K562 (cell line): ENCODE data around the gene HERC5. TPM values are rescaled to one million over a fixed set of nuclear protein-coding genes. Genes with fewer than 3 reads are reported as not detected.

Source experiments
- ATAC-seq: fragments of 200-7000 bp; cut with Tn5 transposase; 3 replicates; pipeline ENCODE4 v1.9.1; 2020; ENCODE audit warnings: moderate library complexity
- BruUV-seq: library from RNA; stranded (reverse); fragments of 400-500 nt; replicated peaks from 2 replicates; lab custom pipeline; 2021; lab: Mats Ljungman, UMichigan
- CTCF ChIA-PET: fragments of 300-600 bp; formaldehyde crosslinking; extraction: SDS; loops from one replicate; lab custom pipeline; 2021; ENCODE audit warnings: low intra/inter-chr PET ratio; lab: Yijun Ruan, JAX
- POLR2A ChIA-PET: fragments of 300-600, 350-650 bp; sonication (Branson Sonifier 250); formaldehyde crosslinking; extraction: SDS; loops from one replicate; lab custom pipeline; 2021; ENCODE audit warnings: antibody characterized with exemption, inconsistent platforms; lab: Yijun Ruan, JAX
- DNase-seq, 4 experiments: peaks; one replicate each; pipeline versions ENCODE4 v3.0.0 to v3.0.0-alpha.2; 2011 to 2018; ENCODE audit warnings: low spot score in 3 of 4, mixed read lengths in 3 of 4; ENCODE audit errors: extremely low read depth in 1 of 4
- FAIRE-seq: peaks from 2 replicates; lab custom pipeline; 2011; peaks lifted over from hg19 to GRCh38; lab: Jason Lieb, UNC
- H2AFZ ChIP-seq: 2 replicates; pipeline ENCODE4 v1.6.0; 2011; ENCODE audit warnings: low read depth, low read length, control low read depth, inconsistent platforms
- H3K27ac ChIP-seq: fragments of 200-600 bp; 3 replicates; pipeline ENCODE4 v1.8.0; 2011; ENCODE audit warnings: low read depth, mild to moderate bottlenecking, control low read depth, inconsistent platforms, low read length, moderate library complexity, mixed read lengths; ENCODE audit errors: extremely low read depth
- H3K27me3 ChIP-seq, 2 experiments: fragments of 300-600 bp in 1 of 2; 2 replicates in 1 of 2; 3 replicates in 1 of 2; pipeline versions ENCODE4 v1.6.0 to v1.8.0; 2011; ENCODE audit warnings: inconsistent platforms in 2 of 2, low read length in 2 of 2, mild to moderate bottlenecking in 1 of 2, mixed read lengths in 1 of 2, moderate library complexity in 1 of 2; ENCODE audit not compliant: control insufficient read depth in 2 of 2, insufficient read depth in 2 of 2
- H3K36me3 ChIP-seq: fragments of 300-600 bp; 3 replicates; pipeline ENCODE4 v1.8.0; 2011; ENCODE audit warnings: mild to moderate bottlenecking, low read length, inconsistent platforms; ENCODE audit not compliant: control insufficient read depth, insufficient read depth
- H3K4me1 ChIP-seq, 2 experiments: fragments of 200-600 bp in 1 of 2; replicated peaks in 1 of 2; 2 replicates in 1 of 2; 3 replicates in 1 of 2; pipeline versions ENCODE4 v1.5.1 to v1.8.0; 2011; ENCODE audit warnings: inconsistent platforms in 2 of 2, low read length in 2 of 2, mild to moderate bottlenecking in 1 of 2, mixed read lengths in 1 of 2, moderate library complexity in 1 of 2; ENCODE audit not compliant: control insufficient read depth in 2 of 2, insufficient read depth in 2 of 2
- H3K4me2 ChIP-seq: 2 replicates; pipeline ENCODE4 v1.6.1; 2011; ENCODE audit warnings: low read length, control low read depth, inconsistent platforms, mixed read lengths; ENCODE audit not compliant: insufficient read depth
- H3K4me3 ChIP-seq: fragments of 200-600 bp; sonication (generic), shearing (Covaris generic); 2 replicates; pipeline ENCODE4 v1.5.1; 2016; ENCODE audit warnings: control low read depth, inconsistent platforms
- H3K79me2 ChIP-seq: fragments of 200-600 bp; 3 replicates; pipeline ENCODE4 v1.8.0; 2011; ENCODE audit warnings: low read length, inconsistent platforms; ENCODE audit not compliant: control insufficient read depth, insufficient read depth
- H3K9ac ChIP-seq, 2 experiments: 2 replicates each; pipeline versions ENCODE4 v1.6.0 to v1.6.1; 2011; ENCODE audit warnings: low read depth in 2 of 2, low read length in 2 of 2, control low read depth in 1 of 2, inconsistent platforms in 1 of 2, mild to moderate bottlenecking in 1 of 2, mixed read lengths in 1 of 2; ENCODE audit not compliant: insufficient read depth in 1 of 2
- H3K9me1 ChIP-seq: one replicate; pipeline ENCODE4 v1.6.0; 2011; ENCODE audit warnings: inconsistent platforms, mild to moderate bottlenecking, low read length, moderate library complexity; ENCODE audit not compliant: control insufficient read depth, insufficient read depth
- H3K9me3 ChIP-seq: replicated peaks from 2 replicates; pipeline ENCODE4 v1.5.1; 2011; ENCODE audit warnings: low read depth, low read length, inconsistent platforms; ENCODE audit not compliant: control insufficient read depth, insufficient read depth
- H4K20me1 ChIP-seq: replicated peaks from 2 replicates; pipeline ENCODE4 v1.6.1; 2011; ENCODE audit warnings: low read length, inconsistent platforms, mixed read lengths; ENCODE audit not compliant: control insufficient read depth, insufficient read depth
- ARID1B ChIP-seq: fragments of 450-650 bp; IDR thresholded peaks from 2 replicates; pipeline ENCODE4 v1.6.1; 2016; ENCODE audit warnings: antibody characterized with exemption, mild to moderate bottlenecking, inconsistent platforms
- ATF3 ChIP-seq, 2 experiments: fragments of 450-650 bp in 1 of 2; sonication (generic) in 1 of 2; formaldehyde crosslinking in 1 of 2; IDR thresholded peaks in 1 of 2; conservative IDR thresholded peaks in 1 of 2; 2 replicates each; pipeline versions ENCODE4 v1.6.1 to v1.8.1; 2016 to 2023; ENCODE audit warnings: mild to moderate bottlenecking in 2 of 2, moderate library complexity in 2 of 2, inconsistent platforms in 1 of 2, missing genetic modification reagents in 1 of 2
- BDP1 ChIP-seq: IDR thresholded peaks from 3 replicates; pipeline ENCODE4 v1.6.1; 2011; ENCODE audit not compliant: insufficient read length, insufficient read depth
- DEAF1 ChIP-seq: fragments of 450-650 bp; formaldehyde crosslinking; IDR thresholded peaks from 2 replicates; pipeline ENCODE4 v1.4.0; 2020; ENCODE audit warnings: mild to moderate bottlenecking, moderate library complexity
- E2F8 ChIP-seq: fragments of 450-650 bp; IDR thresholded peaks from 2 replicates; pipeline ENCODE4 v1.7.1; 2018; ENCODE audit warnings: mild to moderate bottlenecking, low read depth; ENCODE audit not compliant: partially characterized antibody
- FOXJ3 ChIP-seq: sonication (generic); formaldehyde crosslinking; IDR thresholded peaks from 2 replicates; pipeline ENCODE4 v1.4.0; 2020; ENCODE audit warnings: mild to moderate bottlenecking, missing genetic modification reagents
- MCM2 ChIP-seq: fragments of 450-650 bp; IDR thresholded peaks from 2 replicates; pipeline ENCODE4 v1.6.1; 2017; ENCODE audit warnings: low read depth, mild to moderate bottlenecking
- RHOXF2B ChIP-seq: fragments of 250-450 bp; sonication (Bioruptor Pico); conservative IDR thresholded peaks from 2 replicates; pipeline ENCODE4 v1.5.1; 2021
- XRCC3 ChIP-seq: fragments of 450-650 bp; IDR thresholded peaks from 2 replicates; pipeline ENCODE4 v1.6.1; 2017; ENCODE audit warnings: mild to moderate bottlenecking, moderate library complexity
- ZBTB49 ChIP-seq: sonication (generic); formaldehyde crosslinking; IDR thresholded peaks from 2 replicates; pipeline ENCODE4 v1.8.0; 2022; ENCODE audit warnings: missing genetic modification reagents, mild to moderate bottlenecking, borderline replicate concordance
- ZNF354B ChIP-seq: fragments of 250-450 bp; sonication (Bioruptor Pico); IDR thresholded peaks from 2 replicates; pipeline ENCODE4 v1.4.0; 2020
- ZNF384 ChIP-seq: IDR thresholded peaks from 2 replicates; pipeline ENCODE4 v1.6.1; 2012; ENCODE audit warnings: low read depth, low read length, improper control_type of control experiment
- WGBS: fragments of 100-300 bp; shearing (Covaris generic); methylation state at CpG from one replicate; pipeline ENCODE4 v1.1.6; 2016; ENCODE audit warnings: low coverage, mixed read lengths; ENCODE audit not compliant: insufficient coverage; ENCODE audit errors: missing lambda C conversion rate; 5-methylcytosine and 5-hydroxymethylcytosine counted together
- in situ Hi-C: fragments of 300-500 bp; cut with MboI; formaldehyde crosslinking; loops from 4 replicates; pipeline ENCODE4 v1.15.0; 2018; ENCODE audit warnings: inconsistent platforms, mixed read lengths
- intact Hi-C: fragments of 100-400 bp; cut with micrococcal nuclease; formaldehyde crosslinking; loops from 2 replicates; pipeline ENCODE4 v1.14.2; 2022
- polyA plus RNA-seq, 8 experiments: library from polyadenylated mRNA; depleted of rRNA in 4 of 8; stranded (reverse) in 5 of 8; unstranded in 3 of 8; fragments of >200 nt; fragmentation: Nextera tagmentation in 2 of 8; fragmentation: Illumina TruSeq in 1 of 8; extraction: Ambion mirVana in 2 of 8; extraction: Trizol in 1 of 8; gene quantifications; 2 replicates each; pipeline versions ENCODE4 v1.2.1 to v1.2.3, GENCODE V29; 2011 to 2014; ENCODE audit warnings: inconsistent platforms in 1 of 8, missing spikeins in 1 of 8
- total RNA-seq, 7 experiments: library from RNA; depleted of rRNA in 6 of 7; stranded (reverse); fragments of >200 nt in 6 of 7; fragmentation: Illumina TruSeq in 2 of 7; extraction: Trizol in 2 of 7; gene quantifications; 2 replicates each; pipeline versions ENCODE4 v1.2.1 to v1.2.3, GENCODE V29; 2011 to 2021; ENCODE audit warnings: low replicate concordance in 1 of 7

HERC5 gene
- total and polyA plus RNA-seq, 9 of the 15 experiments (the other 6 are each of a cell fraction or from before 2014, with no cell fraction given): 0.18 TPM; not detected in 8

GRCh38 chr4:88420844-88421243, 36.1 kb upstream of the HERC5 start:
- TF ChIP-seq XRCC3: no peak
- no peak for TF ChIP-seq DEAF1 (CRISPR knock-in tag)
- TF ChIP-seq ATF3 (IDR thresholded peaks at IDR 0.05): no peak
- TF ChIP-seq ATF3 (CRISPR knock-in tag; conservative IDR thresholded peaks at IDR 0.05): no peak
- TF ChIP-seq BDP1: no peak
- TF ChIP-seq ZBTB49 (CRISPR knock-in tag): no peak
- no peak for TF ChIP-seq E2F8
- TF ChIP-seq MCM2: no peak
- no peak for TF ChIP-seq ZNF354B (CRISPR knock-in tag)
- no peak for TF ChIP-seq FOXJ3
- TF ChIP-seq ZNF384: no peak
- TF ChIP-seq RHOXF2B: no peak
- TF ChIP-seq ARID1B: no peak
- H3K27ac ChIP-seq: no peak overlapping the region
- FAIRE-seq: no peak
- POLR2A ChIA-PET: no interaction called here
- no peaks in the 10 kb centered on the region for H3K36me3 ChIP-seq
- no peaks in the 10 kb centered on the region for H3K79me2 ChIP-seq
- no TSS peak for BruUV-seq
- no peaks in the 10 kb centered on the region for H3K9me3 ChIP-seq
- H3K4me2 ChIP-seq: no peak overlapping the region
- in situ Hi-C loops: no loop called here
- WGBS: 0% methylated on average over 1 of the region's 1 CpG
- H3K4me3 ChIP-seq: no peak overlapping the region
- H3K9me1 ChIP-seq: no peaks in the 10 kb centered on the region
- ATAC-seq: no peak
- intact Hi-C loops: no loop called here
- H3K9ac ChIP-seq: no peak overlapping the region
- no peaks in the 10 kb centered on the region for H4K20me1 ChIP-seq
- no peak for DNase-seq
- CTCF ChIA-PET: no interaction called here
- no peak overlapping the region for H2AFZ ChIP-seq
- no peaks in the 10 kb centered on the region for H3K27me3 ChIP-seq
- no peaks in the 10 kb centered on the region for H3K4me1 ChIP-seq
